COR-L47 (cell line): ENCODE data around the gene CDC37L1.
A peak's percentile ranks its signal among the peaks of the same experiment; 100 is the strongest.

ENCODE experiments used
- DNase-seq: peaks from one replicate; lab custom pipeline; 2025; lab: John Stamatoyannopoulos, UW

The CDC37L1 gene

DNA sequence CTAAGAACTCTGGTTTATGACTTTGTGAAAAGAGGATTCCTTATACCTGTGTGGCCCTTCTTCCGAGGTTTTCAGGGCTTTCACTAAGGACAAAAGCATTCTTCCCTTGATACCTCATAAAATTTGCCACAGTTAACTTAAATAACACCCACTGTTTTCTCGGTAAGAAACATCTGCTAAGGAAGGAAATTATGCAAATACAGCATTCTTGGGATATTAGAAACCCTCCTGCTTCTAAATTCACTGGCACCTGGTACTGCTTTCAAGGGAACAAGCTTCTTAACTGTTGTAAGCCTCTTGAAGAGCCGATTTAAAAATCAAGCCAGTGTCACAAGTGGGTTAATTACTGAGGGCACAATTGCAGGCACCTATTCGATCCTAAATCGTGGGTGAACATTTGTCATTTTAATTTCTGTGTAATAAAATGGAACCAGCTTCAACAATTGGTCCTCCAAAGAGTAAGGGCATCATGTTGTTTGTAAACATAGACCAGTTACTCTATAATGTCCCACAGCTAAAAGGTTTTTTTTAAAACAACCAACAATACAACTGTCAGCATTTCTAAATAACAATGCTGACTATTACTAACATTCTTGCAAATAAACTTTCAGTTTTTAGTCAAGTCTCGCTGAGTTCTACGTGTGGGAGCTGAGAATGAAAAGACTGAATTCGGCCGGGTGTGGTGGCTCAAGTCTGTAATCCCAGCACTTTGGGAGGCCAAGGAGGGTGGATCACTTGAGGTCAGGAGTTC is 35.1 kb downstream of the CDC37L1 start:
- no peak for DNase-seq

DNA sequence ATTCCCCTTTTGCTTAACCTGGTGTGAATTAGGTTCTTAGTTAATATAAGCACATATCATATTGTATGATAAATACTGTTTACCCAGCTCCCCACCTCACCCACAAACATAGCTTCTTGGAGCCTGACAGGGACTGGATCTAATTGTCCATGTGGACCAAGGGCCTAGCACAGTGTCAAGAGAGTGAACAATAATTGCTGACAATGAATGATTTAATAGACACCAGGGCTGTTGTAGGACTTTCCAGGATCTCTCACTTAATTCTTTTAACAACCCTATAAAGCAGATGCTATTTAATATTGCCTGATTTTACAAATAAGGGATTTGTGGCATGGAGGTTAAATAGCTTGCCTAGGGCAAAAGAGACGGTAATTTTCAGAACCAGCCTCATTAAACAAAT is 36.8 kb downstream of the CDC37L1 start:
- no peak for DNase-seq

DNA sequence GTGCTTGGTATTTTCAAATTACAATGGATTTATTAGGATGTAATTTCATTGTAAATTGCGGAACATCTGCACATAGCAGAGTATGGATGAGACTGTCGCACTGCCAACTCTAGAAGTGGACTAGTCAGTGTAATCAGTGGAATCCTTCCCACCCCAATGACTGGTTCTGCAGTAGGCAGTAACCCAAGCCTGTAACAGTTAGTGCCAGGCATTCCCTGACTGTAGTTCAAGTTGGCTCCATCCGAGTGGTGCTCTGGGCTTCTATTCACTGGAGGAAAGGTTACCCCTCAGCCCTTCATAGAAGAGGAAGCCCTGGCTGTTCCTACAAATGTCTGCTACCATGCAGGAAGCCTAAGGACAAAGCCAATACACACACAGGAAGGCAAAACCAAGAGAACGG is 38.4 kb downstream of the CDC37L1 start:
- no peak for DNase-seq

DNA sequence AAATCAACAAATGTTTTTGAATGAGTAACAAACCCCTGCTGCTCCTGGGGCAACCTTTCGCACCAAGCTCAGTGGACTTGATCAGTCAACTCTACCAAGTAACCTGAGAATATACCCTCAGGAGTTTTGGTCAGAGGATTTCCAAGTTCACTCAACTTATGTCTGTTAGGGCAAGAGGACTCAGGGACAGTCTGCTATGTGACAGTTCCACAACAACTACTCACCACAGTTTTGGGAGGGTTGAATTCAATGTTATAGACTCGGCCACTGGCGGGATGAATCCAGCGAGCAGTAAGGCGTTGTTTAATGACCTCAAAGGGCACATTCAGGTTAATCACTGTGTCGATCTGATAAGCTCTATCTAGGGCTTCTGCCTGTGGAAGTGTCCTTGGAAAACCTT is 39.5 kb downstream of the CDC37L1 start:
- no peak for DNase-seq

DNA sequence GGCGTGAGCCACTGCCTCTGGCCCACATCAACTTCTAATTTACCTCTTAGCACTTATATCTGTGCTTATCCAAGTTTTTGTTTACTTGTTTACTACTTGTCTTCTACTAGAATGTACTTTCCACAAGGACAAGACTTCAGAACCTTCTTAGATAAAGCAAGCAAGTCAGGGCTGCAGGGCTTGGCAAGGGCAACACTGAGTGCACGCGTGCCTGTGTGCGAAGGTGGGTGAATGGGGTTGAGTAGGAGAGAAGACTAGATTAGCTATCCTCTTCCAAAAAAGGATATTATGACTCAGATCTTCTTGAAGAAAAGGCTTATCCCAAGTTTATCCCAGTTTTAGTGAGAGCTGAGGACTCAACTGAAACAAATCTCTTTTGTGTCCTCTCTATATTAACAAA is 42.4 kb downstream of the CDC37L1 start:
- DNase-seq, result no peak

DNA sequence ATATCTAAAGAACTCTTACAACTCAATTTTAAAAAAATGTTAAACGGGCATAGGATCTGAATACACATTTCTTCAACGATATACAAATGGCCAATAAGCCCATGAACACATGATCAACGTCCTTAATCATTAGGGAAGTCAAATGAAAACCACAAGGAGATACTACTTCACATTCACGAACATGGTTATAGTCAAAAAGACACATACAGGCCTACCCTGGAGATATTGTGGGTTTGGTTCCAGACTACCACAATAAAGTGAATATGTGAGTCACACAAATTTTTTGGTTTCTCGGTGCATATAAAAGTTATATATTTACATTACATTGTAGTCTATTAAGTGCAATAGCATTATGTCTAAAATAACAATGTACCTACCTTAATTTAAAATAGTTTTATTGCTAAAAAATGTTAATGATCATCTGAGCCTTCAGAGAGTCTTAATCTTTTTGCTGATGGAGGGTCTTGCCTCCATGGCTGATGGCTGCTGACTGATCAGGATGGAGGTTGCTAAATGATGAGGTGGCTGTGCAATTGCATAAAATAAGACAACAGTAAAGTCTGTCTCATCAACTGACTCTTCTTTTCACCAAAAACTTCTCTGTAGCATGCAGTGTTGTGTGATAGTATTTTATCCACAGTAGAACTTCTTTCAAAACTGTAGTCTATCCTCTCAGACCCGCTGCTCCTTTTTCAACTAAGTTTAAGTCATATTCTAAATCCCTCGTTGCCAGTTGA is 46.5 kb downstream of the CDC37L1 start:
- DNase-seq, result no peak

DNA sequence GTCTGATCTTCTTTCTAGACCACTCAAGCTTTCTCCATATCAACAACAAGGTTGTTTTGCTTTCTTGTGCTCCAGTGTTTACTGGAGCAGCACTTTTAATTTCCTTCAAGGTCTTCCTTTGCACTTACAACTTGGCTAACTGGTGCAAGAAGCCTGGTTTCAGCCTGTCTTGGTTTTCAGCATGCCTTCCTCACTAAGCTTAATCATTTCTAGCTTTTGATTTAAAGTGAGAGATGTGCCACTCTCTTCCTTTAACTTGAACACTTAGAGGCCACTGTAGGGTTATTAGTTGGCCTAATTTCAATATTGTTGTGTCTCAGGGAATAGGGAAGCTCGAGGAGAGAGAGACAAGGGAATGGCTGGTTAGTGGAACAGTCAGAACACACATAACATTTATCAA is 48.2 kb downstream of the CDC37L1 start:
- no peak for DNase-seq

DNA sequence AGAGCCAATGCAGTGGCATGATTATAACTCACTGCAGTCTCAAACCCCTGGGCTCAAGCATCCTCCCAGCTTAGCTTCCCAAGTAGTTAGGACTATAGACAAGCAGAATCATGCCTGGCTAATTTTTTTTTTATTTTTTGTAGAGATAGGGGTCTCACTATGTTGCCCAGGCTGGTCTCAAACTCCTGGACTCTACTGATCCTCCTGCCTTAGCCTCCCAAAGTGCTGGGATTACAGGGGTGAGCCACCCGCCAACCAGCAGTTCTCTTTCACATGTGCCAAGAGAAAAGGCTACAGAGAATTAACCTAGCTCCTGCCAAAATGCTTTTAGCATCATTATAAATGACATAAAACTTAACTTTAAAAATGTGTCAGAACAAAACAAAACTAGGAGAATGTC is 53.5 kb downstream of the CDC37L1 start:
- DNase-seq, result no peak

DNA sequence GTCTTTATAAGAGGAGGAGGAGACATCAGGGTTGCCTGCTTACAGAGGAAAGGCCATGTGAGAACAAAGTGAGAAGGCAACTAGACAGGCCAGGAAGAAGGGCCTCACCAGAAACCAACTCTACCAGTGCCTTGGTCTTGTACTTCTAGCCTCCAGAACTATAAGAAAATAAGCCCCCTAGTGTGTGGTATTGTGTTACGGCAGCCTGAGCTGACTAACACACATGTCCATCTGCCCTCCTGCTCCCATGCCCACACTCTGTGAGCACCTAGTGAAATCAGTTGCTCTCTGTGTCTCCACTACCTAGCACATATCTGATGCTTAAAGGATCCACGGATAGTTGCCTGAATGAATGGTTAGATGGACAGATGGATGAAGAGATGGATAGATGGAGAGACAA is 54.8 kb downstream of the CDC37L1 start:
- DNase-seq, result no peak

DNA sequence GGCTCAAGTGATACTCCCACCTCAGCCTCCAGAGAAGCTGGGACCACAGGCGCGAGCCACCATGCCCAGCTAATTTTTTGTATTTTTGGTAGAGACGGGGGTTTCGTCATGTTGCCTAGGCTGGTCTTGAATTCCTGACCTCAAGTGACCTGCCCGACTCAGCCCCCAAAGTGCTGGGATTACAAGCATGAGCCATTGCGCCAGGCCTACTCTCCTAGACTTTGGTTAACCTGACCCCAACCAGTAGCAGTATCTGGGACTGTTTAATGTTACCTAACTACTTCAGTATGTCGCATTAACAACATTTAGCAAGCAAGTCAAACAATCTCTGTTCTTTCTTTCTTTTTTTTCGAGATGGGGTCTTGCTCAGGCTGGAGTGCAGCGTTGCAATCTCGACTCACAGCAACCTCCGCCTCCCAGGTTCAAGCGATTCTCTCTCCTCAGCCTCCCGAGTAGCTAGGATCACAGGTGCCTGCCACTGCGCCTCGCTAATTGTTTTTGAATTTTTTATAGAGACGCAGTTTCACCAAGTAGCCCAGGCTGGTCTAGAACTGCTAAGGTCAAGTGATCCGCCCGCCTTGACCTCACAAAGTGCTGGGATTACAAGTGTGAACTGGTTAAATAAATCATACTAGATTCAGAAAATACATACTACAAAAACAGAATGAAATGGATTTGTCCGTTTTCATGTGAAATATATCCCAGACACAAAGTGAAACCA is 59.7 kb downstream of the CDC37L1 start:
- no peak for DNase-seq

DNA sequence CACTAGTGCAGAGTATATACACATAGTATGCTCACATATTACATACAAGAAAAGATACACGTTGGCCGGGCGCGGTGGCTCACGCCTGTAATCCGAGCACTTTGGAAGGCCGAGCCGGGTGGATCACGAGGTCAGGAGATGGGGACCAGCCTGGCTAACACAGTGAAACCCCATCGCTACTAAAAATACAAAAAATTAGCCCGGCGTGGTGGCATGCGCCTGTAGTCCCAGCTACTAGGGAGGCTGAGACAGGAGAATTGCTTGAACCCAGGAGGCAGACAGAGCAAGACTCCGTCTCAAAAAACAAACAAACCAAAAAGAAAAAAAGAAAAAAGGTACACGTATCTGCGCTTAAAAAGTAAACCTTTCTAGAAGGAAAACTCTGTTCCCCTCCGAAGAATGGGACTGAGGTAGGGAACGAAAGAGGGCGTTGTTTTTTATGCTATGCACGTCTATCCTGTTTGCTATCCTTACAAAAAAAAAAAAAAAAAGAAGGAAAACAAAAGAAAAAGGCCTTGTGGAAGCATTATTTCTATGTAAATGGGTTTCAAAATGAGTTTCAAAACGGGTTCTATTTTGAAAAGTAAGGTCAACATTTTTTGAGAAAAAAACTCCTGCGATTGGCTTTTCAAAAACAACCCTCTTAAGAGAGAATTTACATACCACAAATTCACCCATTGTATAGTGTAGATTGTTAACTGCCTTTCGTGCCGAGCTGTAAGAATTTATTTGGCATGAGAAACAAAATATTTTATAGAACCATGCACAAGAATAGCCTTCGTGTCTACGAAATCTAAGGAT is 60.4 kb downstream of the CDC37L1 start:
- no peak for DNase-seq

DNA sequence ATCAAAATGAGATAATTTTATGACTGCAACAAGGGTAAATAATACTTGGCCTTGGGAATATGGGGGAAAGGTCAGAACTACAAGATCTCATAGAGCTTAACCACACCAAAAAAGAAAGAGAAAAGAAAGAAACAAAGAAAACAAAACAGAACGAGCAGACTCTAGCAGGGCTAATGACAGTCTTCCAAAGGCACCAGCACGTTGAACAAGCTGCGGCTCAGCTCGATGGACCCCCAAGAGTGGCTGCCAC is 60.9 kb downstream of the CDC37L1 start:
- no peak for DNase-seq

DNA sequence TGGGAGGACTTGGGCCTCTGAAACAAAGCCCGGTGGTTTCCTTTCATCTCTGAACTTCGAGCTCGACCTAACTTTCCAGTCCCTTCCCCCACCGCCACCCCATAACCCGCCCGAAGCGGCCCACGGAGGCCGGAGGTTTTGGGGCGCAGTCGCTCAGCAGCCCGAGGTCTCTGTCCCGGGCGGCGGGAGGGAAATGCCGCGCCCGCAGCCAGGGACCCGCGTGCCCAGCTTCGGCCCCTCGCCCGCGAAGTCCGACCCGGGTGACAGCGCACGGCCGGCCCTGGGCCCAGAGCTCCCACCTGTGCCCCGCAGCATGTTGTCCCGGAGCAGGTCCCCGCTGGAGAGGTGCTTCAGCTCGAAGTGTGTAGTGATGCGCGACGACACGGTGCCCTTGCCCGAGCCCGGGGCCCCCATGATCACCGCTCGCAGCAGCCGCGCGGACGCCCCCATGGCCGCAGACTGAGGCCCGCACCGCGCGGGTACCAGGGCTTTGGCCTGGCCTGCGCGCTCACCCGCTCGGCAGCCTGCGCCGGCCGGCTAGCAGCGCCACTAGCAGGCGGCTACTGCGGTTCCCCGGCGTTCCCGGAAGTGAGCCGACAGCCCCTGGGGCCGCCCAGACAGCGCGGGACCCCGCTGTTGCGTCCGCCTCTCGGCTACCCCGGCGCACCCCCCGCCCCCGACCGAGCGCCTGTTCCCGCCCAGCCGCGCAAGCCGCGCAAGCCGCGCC is 61.4 kb downstream of the CDC37L1 start, which contains the start of gene AK3:
Gene AK3, minus strand, starts transcription at position 565 of the 727 bp plus-strand sequence. Its CDS starts 115 bp downstream, at position 450.
- peak; percentile 91 for DNase-seq

DNA sequence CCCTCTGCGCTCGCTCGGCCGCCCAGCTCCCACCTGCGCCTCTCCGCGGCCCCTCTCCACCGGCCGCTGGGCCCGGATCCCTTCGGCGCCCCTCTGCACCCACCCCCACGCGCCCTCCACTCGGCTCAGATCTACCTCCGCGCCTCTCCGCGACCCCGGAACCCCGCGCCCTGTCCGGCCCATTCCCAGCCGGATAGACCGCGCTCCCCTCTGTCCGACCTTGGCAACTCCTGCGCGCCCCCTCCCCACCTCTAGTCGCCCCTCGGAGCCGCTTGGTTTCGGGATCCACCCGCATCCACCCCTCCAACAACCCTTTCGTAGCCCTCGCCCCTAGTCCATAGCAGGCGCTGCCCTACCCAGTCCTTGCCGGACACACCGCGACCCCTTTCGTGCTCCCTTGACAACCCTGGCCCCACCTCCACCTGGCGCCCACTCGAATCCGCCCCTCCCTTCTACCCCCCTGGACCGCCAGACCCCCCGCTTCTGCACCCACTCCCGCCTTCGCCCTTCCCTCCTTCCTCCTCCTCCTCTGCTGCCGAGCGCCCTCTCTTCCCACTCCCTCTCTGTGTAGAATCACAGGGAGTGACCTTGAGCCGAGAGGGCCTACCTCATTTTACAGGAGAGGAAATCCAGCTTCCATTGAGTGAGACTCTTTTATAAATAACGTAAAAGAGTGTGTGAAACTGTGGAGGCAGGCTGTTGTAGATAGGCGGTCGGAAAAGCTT is 62.2 kb downstream of the CDC37L1 start:
- no peak for DNase-seq

DNA sequence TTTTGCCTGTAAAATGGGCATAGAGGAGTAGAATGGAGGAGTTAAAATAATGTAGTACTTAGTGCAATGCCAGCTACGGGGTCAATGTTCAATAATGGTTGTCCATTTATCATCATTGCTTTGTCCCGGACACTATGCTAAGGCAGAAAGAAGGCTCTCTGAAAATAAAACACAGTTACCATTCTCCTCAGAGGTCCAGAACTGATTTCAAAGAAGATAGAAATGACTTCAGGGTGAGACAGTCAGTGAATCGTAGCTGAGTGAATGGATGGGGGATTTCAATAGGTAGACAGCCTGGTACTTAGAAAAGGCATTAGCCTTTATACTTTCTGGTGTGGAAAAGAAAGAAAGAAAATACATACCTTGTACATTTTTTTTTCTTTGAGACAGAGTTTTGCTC is 62.9 kb downstream of the CDC37L1 start:
- no peak for DNase-seq

DNA sequence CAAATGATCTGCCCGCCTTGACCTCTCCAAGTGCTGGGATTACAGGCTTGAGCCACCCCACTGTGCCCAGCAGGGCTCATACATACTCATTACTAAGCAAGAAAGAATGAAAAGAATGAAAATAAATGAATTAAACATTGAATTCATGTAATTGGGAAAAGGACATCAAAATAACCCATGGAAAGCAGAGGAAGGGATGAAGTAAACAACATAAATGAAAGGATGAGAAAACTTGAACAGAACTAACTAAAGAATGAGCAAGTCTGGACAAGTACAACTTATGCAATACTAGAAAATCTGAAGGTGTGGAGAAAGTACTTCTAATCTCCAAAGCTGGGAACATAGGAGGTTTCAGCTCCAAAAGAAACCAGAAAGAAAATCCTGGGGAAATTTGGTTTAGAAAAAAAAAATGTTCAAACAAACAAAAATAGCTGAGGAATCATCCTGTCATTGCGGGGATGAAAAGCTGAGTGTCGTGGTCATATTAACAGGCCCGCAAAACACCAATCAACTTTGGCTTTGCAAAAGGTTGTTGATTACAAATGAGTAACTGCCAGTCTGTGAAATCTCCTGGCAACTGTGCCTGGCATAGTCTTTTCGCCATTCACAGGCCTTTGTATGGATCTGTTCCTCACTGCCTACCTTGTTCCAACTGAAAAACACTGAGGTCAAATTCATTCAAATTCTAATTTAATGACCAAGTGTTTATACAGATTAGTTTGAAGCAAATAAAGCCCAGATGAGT is 63.9 kb downstream of the CDC37L1 start:
- no peak for DNase-seq

DNA sequence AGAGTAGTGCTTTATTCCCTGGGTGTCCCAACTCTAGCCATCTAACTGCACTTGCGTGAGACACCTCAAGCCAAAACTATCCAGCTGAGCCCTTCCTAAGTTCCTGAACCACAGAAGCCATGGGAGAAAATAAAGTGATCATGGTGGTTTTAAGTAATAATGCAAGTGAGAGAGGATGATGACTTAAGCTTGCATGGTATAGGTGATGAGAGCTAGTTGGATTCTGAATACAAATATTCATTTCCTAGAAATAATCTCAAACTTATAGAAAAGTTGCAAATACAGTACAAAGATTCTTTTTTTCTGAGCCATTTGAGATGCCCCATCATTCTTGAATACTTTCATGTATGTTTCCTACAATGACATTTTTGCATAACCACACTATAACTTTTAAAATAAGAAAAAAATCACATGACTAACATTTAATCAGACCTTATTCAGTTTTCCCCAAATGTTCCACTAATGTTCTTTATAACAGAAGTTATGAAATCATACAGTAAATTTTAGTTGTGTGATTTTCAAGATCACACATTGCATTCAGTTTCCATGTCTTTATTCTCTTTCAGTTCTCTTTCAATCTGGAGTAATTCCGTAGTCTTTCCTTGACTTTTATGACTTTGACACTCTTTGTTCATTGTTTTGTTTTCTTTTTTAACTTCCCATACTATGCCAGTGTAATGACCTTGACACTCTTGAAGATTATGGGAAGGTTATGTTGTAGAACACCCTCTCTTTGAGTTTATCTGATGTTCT is 67.1 kb downstream of the CDC37L1 start:
- no peak for DNase-seq

DNA sequence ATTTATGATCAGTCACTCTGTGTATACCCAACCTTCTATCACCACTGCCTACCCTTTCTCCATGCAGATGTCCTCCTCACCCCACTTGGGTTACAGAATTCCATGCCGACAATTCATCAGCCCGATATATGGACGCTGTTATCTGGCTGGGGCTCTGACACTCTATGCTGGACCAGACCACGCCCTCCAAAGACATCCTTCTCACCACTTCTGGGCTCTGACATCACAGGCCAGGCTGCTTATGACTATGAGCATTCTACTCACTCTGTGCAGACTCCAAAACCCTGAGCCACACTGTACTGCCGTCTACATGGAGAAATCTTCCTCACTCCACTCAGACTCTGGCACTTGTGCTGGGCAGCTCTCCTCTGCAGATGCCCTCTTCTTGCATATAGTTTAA is 69.2 kb downstream of the CDC37L1 start:
- no peak for DNase-seq

DNA sequence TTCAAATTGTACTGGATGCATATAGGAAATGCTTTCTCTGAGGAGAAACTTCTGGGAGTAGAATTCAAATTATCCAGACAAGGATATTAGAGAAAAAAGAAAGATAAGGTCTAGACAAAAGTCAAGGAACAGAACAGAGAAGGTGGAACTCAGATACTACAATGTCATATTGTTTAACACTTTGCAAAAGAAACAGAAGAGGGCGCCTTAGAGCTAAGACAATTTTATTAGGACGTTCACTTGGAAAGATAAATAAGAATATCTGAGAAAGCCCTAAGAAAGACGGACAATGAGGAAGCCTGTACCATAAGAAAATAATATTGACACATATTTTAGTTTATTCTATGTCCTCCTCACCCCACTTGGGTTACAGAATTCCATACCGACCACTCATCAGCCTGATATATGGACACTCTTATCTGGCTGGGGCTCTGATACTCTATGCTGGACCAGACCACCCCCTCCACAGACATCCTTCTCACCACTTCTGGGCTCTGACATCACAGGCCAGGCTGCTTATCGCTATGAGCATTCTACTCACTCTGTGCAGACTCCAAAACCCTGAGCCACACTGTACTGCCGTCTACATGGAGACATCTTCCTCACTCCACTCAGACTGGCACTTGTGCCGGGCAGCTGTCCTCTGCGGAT is 70.8 kb downstream of the CDC37L1 start:
- DNase-seq, result peak; percentile 24
